Spinal cord (tissue), 10 donors: ENCODE measurements around the gene PYURF. TPM values are rescaled to one million over a fixed set of nuclear protein-coding genes. Genes with fewer than 3 reads are reported as not detected.
A peak's percentile ranks its signal among the peaks of the same experiment; 100 is the strongest.
"Not testable (repeated sequence)": the region's sequence is repeated elsewhere in the genome, so short reads cannot be mapped to it uniquely, and the experiment has no call there.

ENCODE experiments used
- DNase-seq, 6 donors: peaks; one replicate each; pipeline versions ENCODE4 v3.0.0 to v3.0.0-alpha.2; 2013 to 2015; ENCODE audit warnings: low spot score in 6 of 6, low read depth in 4 of 6
- H3K27ac ChIP-seq: one replicate; pipeline ENCODE4 v1.5.1; 2013; ENCODE audit warnings: low read depth, low read length, control low read depth
- H3K27me3 ChIP-seq: one replicate; pipeline ENCODE4 v1.6.1; 2013; ENCODE audit warnings: low read length; ENCODE audit not compliant: control insufficient read depth, insufficient read depth
- H3K36me3 ChIP-seq: one replicate; pipeline ENCODE4 v1.6.1; 2013; ENCODE audit warnings: low read length; ENCODE audit not compliant: control insufficient read depth, insufficient read depth
- H3K4me1 ChIP-seq: one replicate; pipeline ENCODE4 v1.6.1; 2013; ENCODE audit warnings: low read length; ENCODE audit not compliant: control insufficient read depth, insufficient read depth
- H3K4me3 ChIP-seq: one replicate; pipeline ENCODE4 v1.5.1; 2013; ENCODE audit warnings: low read depth, low read length, control low read depth
- H3K9me3 ChIP-seq: one replicate; pipeline ENCODE4 v1.6.1; 2013; ENCODE audit warnings: low read length; ENCODE audit not compliant: control insufficient read depth, insufficient read depth
- WGBS: methylation state at CpG from one replicate; pipeline ENCODE4 v1.1.5; 2013; ENCODE audit warnings: missing lambda C conversion rate; ENCODE audit not compliant: insufficient coverage; 5-methylcytosine and 5-hydroxymethylcytosine counted together
- long read RNA-seq, 4 donors: transcript quantifications; one replicate each; lab custom pipeline, GENCODE V29; 2026
- polyA plus RNA-seq, 2 donors: library from polyadenylated mRNA; unstranded; fragments of 120-200 nt; gene quantifications; one replicate each; pipeline ENCODE4 v1.2.1, GENCODE V29; 2013; ENCODE audit not compliant: insufficient read length in 2 of 2
- total RNA-seq, 2 donors: library from RNA; depleted of rRNA in 1 of 2; stranded (reverse); fragments of 120-200 nt in 1 of 2; fragments of >200 nt in 1 of 2; gene quantifications; one replicate each; pipeline versions ENCODE4 v1.2.3 to v1.2.4, GENCODE V29; 2013 to 2014
- donor health status: healthy.

The PYURF gene
- total RNA-seq (100 to 1,000 TPM in 1 of 2 donors, 10 to 100 TPM in 1; 97.8 to 106 TPM), polyA plus RNA-seq (100 to 1,000 TPM; 123 to 138 TPM)
- long read RNA-seq, donor 1, transcript PYURF-201 (2 exons, 1,361 nt): major isoform, 112 of 112 reads
- long read RNA-seq, donor 1, partial matches to known transcripts: 0 of 112 reads
- long read RNA-seq, donor 1, other reads (novel, unspliced or antisense): 0 of 112 reads
- long read RNA-seq, donor 2, transcript PYURF-201 (2 exons, 1,361 nt): major isoform, 37 of 37 reads
- long read RNA-seq, donor 2, partial matches to known transcripts: 0 of 37 reads
- long read RNA-seq, donor 2, other reads (novel, unspliced or antisense): 0 of 37 reads
- long read RNA-seq, donor 3, transcript PYURF-201 (2 exons, 1,361 nt): major isoform, 56 of 56 reads
- long read RNA-seq, donor 3, partial matches to known transcripts: 0 of 56 reads
- long read RNA-seq, donor 3, other reads (novel, unspliced or antisense): 0 of 56 reads
- long read RNA-seq, donor 4, transcript PYURF-201 (2 exons, 1,361 nt): major isoform, 148 of 148 reads
- long read RNA-seq, donor 4, partial matches to known transcripts: 0 of 148 reads
- long read RNA-seq, donor 4, other reads (novel, unspliced or antisense): 0 of 148 reads

- no peaks in the 10 kb centered on the region for H3K36me3 ChIP-seq
- H3K9me3 ChIP-seq: no peaks in the 10 kb centered on the region
- peak within 1 kb of the TSS; percentile 94 for H3K4me3 ChIP-seq
- H3K4me1 ChIP-seq: no peaks in the 10 kb centered on the region
- peak within 1 kb of the TSS; percentile 91 for H3K27ac ChIP-seq
- peak; percentile 78 to 97 (median 86) for DNase-seq
- no peaks in the 10 kb centered on the region for H3K27me3 ChIP-seq
- 0% methylated on average over 65 of the region's 68 CpGs for WGBS
These were observed at the start of gene PYURF for GRCh38 chr4:88523325-88524129. PYURF (minus strand) TSS chr4:88523776; CDS start chr4:88523700, 76 bp downstream.

- Histone ChIP-seq H3K9me3 (no peaks in the 10 kb centered on the region), H3K27me3 (no peaks in the 10 kb centered on the region), H3K4me3 (no peak overlapping the region), H3K27ac (no peak overlapping the region), H3K36me3 (no peaks in the 10 kb centered on the region), H3K4me1 (no peaks in the 10 kb centered on the region)
- no peak for DNase-seq
These were observed 46.4 kb upstream of the PYURF start for GRCh38 chr4:88570001-88570400.

GRCh38 chr4:88567591-88567990 is 44.0 kb upstream of the PYURF start:
- no CpG with 5 or more reads among the region's 1 CpG for WGBS
- H3K36me3 ChIP-seq: no peaks in the 10 kb centered on the region

GRCh38 chr4:88549815-88550214 is 26.2 kb upstream of the PYURF start:
- DNase-seq: no peak
- Histone ChIP-seq H3K27ac (no peak overlapping the region), H3K4me1 (no peaks in the 10 kb centered on the region), H3K36me3 (no peaks in the 10 kb centered on the region), H3K9me3 (no peaks in the 10 kb centered on the region), H3K27me3 (no peaks in the 10 kb centered on the region), H3K4me3 (no peak overlapping the region)
- 100% methylated on average over 3 of the region's 7 CpGs for WGBS

More at GRCh38 chr4:88567591-88567990, 44.0 kb upstream of the PYURF start:
- Histone ChIP-seq H3K27me3 (no peaks in the 10 kb centered on the region), H3K27ac (no peak overlapping the region), H3K4me1 (no peaks in the 10 kb centered on the region), H3K9me3 (no peaks in the 10 kb centered on the region), H3K4me3 (no peak overlapping the region)
- no peak for DNase-seq

GRCh38 chr4:88539322-88540068 is 15.9 kb upstream of the PYURF start:
- WGBS: 40% methylated on average over 7 of the region's 9 CpGs
- not testable (repeated sequence) for H3K4me3 ChIP-seq, DNase-seq

GRCh38 chr4:88537709-88538108 is 14.1 kb upstream of the PYURF start:
- no peaks in the 10 kb centered on the region for H3K9me3 ChIP-seq
- H3K27me3 ChIP-seq: no peaks in the 10 kb centered on the region
- no peak overlapping the region for H3K4me3 ChIP-seq
- no peak for DNase-seq
- WGBS: no CpG with 5 or more reads among the region's 1 CpG
- no peaks in the 10 kb centered on the region for H3K36me3 ChIP-seq
- H3K4me1 ChIP-seq: no peaks in the 10 kb centered on the region
- no peak overlapping the region for H3K27ac ChIP-seq

More at GRCh38 chr4:88539322-88540068, 15.9 kb upstream of the PYURF start:
- not testable (repeated sequence) for H3K36me3 ChIP-seq, H3K27ac ChIP-seq, H3K9me3 ChIP-seq, H3K4me1 ChIP-seq, H3K27me3 ChIP-seq

- no peaks in the 10 kb centered on the region for H3K27me3 ChIP-seq
- no peak overlapping the region for H3K4me3 ChIP-seq
- 100% methylated on average over 1 of the region's 2 CpGs for WGBS
- no peak overlapping the region for H3K27ac ChIP-seq
- H3K9me3 ChIP-seq: no peaks in the 10 kb centered on the region
- no peaks in the 10 kb centered on the region for H3K36me3 ChIP-seq
- no peak for DNase-seq
- no peaks in the 10 kb centered on the region for H3K4me1 ChIP-seq
These were observed 11.6 kb upstream of the PYURF start for GRCh38 chr4:88535090-88535755.

- no peak overlapping the region for H3K4me3 ChIP-seq
- DNase-seq: no peak
- H3K36me3 ChIP-seq: no peaks in the 10 kb centered on the region
- no peaks in the 10 kb centered on the region for H3K4me1 ChIP-seq
- WGBS: 44% methylated on average over 1 of the region's 4 CpGs
- no peak overlapping the region for H3K27ac ChIP-seq
- no peaks in the 10 kb centered on the region for H3K27me3 ChIP-seq
- no peaks in the 10 kb centered on the region for H3K9me3 ChIP-seq
These were observed 10.6 kb upstream of the PYURF start for GRCh38 chr4:88533937-88534750.
